HG03175 (cell line): ENCODE measurements around the gene SLC22A17.
A peak's percentile ranks its signal among the peaks of the same experiment; 100 is the strongest.

ENCODE experiments used
- ATAC-seq: cut with Tn5 transposase; IDR thresholded peaks from one replicate; pipeline ENCODE4 v1.9.1; 2021; ENCODE audit warnings: mild to moderate bottlenecking, moderate library complexity; ENCODE audit not compliant: unreplicated experiment

SLC22A17 gene

DNA sequence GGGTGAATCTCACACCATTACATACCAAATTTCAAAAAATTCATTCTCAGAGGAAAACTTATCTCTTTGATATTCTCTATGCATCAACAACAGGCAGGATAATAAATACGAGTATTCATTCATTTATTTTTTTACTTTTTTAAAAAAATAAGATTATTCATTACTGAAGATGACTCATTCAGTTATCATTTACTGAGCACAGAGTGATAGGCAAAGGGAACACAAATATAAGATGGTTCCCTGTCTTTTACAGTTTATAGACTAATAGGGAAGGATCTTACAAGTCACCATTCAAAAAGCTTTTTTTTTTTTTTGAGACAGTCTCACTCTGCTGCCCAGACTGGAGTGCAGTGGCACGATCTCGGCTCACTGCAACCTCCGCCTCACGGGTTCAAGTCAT is 36.4 kb downstream of the SLC22A17 start:
- ATAC-seq, result no peak

DNA sequence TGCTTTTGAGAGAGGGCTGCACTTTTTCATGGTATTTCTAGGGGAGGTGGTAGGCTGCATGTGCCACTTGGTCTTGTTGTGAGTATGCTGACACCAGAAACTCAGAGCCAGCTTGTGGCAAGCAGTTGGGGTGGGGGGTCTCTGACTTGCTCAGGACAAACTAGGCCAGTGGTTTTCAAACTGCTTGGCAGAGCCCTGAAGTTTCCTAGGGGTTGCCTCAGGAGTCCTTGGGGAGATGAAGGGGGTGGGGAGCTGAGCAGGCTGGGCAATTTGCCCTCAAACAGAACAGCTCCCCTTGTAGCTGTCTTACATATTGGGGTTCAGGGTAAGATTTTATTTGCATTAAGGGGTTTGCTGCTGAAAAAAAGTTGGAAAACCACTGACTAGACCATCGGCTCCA is 42.1 kb downstream of the SLC22A17 start:
- no peak for ATAC-seq

DNA sequence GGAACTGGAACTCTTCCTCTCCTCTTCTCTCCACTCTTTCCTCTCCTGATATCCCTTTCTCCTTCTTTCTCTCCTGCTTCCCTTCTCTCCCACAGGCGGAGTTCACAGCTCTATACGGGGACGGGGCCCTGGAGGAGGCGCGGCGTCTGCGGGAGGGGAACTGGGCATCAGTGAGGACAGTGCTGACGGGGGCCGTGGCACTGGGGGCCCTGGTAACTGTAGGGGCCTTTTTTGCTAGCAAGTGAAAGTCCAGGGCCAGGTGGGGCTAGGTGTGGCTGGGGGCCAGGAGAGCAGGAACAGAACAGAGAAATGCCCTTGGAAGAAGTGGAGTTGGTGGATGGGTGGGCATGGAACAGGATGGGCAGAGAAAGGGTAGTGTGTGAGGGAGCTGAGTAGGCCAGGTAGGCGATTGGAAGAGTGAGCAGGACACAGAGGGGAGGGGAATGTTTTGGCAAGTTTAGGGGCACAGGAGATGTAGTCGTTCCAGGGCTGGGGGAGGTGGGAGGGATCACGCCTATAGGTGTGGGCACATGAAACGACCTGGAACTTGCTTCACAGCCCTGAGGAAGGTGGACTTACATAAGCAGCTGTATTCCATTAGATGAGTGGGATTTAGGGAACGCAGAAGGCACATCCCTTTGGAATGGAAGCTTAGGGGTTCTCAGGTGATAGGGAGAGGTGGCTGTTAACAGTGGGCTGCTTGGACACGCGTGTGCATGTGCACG is 43.8 kb downstream of the SLC22A17 start:
- no peak for ATAC-seq

DNA sequence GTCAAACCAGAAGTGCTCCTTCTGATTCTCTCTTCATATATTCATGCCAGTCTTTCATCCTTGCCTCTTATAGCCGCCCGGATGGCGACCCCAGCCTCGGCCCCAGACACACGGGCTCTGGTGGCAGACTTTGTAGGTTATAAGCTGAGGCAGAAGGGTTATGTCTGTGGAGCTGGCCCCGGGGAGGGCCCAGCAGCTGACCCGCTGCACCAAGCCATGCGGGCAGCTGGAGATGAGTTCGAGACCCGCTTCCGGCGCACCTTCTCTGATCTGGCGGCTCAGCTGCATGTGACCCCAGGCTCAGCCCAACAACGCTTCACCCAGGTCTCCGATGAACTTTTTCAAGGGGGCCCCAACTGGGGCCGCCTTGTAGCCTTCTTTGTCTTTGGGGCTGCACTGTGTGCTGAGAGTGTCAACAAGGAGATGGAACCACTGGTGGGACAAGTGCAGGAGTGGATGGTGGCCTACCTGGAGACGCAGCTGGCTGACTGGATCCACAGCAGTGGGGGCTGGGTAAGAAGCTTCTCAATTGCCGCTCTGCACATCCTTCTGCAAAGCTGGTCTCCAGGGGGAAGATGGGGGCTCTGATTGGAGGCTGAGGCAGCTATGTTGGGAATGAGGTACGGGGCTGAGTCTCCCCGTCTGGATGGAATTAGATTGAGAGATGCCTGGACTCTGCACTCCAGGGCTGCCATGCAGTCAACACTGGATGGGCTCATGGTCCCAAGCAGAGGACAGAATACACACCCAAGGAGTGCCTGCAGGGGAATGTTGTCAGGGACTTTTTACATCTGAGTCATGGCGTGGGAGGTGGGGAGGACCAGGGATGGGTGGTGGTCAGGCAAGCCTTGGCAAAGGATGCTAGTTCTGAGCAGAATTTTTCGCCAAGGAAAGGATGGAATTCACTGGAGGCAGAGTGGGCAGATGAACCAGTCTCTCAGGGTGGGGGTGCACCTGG is 44.7 kb downstream of the SLC22A17 start:
- ATAC-seq, result no peak

DNA sequence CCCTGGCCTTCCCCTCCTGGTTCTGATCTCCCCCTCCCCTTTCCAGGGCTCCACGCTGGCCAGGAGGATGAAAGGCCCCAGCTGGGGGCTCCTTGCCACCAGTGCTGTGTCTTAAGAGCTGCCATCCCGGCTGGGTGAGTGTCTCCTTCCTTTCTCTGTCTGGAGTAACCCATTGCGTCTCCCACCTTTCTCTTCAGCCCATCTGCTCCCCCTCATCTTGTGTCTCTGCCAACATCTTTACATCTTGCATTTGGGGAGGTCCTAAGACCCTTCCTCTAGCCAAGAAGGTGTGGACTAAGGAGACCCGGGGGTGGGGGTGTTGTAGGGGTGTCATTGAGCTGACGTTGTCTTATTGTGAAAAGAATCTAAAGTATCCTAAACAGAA is 45.5 kb downstream of the SLC22A17 start:
- no peak for ATAC-seq

DNA sequence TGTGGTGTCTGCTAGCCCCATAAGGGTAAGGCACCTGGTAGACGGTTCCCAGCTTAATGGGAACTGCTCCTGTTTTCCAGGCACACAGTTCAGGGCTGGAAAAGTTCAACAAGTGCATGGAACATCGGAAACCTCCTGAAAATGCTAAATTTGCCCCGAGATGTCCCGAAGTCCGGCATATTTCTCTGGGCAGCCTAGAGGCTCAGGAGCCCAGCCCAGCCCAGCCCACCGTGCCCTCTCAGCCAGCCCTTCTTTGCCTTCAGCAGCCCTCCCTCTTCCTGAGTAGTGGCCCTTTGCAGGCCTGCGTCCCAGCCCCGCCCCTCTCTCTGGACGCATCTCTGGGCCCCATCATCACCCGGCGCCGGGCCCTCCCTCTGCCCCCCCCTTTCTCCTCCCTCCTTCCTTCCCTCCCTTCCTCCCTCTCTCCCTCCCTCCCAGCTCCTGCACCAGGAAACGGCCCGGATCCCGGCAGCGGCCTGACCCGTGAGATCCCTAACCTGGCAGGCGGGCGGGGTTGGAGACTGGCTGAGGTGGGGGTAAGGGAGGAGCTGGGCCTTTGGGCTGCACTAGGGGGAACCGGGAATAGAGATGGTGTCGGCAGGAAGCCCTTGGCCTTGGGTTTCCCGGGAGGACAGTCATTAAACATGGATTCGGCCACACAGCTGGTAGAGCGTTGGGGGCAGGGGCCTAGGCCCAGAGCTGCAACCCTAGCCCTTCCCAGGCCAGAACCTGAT is 46.1 kb downstream of the SLC22A17 start, which contains the start of gene BCL2L2:
Gene BCL2L2, plus strand, starts transcription at position 422 of the 734 bp plus-strand sequence. CDS start 935 bp downstream, outside the sequence.
- ATAC-seq, result no peak

DNA sequence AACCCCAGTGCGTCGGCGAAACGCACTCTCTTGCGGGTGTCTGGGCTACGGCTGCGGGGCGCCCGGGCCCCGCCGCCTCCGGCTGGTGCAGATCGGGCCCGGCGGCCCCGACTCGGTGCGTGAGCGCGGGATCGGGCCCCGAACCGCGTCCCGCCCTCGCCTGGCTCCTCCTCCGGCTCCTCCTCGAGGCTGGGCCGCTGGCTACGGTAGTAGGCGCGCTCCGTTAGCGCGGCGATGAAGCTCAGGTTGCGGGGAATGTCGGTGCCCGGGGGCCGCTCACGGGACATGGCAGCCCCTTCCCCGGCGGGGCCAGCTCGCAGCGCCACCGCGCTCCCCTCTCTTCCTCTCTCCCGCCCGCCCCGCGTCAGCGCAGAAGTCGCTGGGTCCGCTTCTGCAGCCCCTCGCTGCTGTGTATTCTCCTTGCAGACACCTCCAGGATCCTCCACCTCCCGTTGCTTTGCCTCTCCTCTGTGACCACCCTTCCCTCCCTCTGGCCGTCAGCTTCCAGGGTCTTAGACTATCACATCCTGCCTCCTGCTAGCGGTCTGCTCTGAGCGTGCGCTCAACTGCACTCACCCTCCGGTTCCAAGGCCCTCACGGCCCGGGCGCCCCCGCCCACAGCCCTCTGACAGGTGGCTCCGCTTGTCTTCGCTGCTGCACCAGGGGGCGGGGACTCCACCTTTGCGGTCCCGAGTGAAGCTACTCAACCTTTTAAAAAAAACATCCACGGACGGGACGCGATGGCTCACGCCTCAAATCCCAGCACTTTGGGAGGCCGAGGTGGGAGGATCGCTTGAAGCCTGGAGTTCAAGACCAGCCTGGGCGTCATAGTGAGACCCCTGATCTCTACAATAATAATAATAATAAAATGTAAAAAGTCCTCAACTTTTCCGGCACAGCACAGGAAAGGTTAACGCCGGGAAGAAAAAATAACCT is 50.1 kb downstream of the SLC22A17 start, which contains the start of gene PPP1R3E:
Gene PPP1R3E, minus strand, starts transcription at position 570 of the 936 bp plus-strand sequence. Its CDS starts 283 bp downstream, at position 287.
- peak; percentile 37 for ATAC-seq

DNA sequence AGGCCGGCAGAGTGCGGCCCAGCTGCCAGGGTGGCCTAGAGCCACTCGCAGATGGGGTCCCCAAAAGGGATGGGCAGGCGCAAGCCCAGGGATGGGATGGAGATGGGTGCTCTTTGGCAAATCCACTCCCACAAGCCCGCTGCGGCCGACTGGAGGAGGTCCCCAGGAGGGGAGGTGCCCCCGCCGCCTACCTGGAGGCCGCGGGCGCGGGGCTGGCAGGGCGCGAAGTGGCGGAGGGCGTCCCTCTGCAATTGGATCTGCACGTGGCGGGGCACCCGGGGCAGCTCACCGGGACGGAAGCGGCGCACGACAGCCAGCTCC is 50.8 kb downstream of the SLC22A17 start:
- peak; percentile 18 for ATAC-seq

DNA sequence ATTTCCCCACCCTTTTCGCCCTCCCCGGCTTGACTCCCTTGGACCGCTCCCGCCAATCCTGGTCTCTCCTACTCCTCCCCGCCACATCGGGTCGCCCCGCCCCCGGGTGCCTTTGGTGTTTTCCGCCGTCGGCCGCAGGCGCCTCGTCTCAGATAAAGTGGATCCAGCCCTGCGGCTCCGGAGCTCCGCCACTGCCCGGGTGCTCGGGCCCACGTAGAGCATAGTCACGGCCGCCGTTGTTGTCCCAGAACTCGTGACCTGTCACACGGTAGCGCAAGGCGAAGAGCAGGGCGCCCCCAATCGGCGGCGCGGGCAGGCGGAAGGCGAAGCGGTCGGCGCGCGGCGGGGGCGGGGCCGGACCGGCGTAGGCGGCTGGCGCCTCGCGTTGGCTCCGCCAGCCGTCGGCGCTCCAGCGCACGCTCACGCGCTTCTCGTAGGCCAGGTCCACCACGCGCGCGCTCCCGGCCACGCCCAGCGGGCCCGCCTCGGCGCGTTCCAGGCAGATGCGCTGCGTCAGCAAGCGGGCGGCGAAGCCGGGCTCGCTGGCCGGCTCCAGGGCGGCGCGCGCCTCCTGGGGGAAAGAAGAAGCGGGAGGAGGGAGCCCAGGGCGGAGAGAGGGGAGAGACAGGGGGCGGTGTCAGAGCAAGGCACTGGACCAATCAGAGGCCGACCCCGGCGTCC is 51.3 kb downstream of the SLC22A17 start:
- ATAC-seq, result peak; percentile 83

DNA sequence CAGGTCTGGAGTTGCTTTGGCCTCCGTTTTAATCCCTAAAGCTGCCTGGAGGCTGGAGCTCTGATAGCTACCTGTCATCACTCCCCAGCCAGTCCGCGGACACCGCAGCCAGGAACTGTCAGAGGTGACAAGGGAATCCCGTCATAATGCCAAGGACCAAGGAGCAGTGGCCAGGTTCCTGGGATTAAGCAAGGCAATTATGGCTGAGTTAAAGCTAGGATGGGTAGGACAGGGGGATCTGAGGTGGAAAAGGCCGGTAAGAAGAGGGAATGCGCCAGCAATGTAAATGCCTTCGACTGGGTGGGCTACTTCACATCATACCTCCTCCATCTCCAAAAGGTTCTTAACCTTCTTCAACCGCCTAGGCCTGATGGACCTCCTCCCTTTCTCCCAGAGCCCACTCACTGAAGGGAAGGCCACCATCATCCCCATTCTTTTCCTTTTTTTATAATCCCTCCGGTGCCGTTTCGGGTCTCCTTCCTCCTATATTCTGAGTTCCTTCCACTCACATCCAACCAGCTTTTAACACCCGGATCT is 51.9 kb downstream of the SLC22A17 start:
- ATAC-seq, result no peak

DNA sequence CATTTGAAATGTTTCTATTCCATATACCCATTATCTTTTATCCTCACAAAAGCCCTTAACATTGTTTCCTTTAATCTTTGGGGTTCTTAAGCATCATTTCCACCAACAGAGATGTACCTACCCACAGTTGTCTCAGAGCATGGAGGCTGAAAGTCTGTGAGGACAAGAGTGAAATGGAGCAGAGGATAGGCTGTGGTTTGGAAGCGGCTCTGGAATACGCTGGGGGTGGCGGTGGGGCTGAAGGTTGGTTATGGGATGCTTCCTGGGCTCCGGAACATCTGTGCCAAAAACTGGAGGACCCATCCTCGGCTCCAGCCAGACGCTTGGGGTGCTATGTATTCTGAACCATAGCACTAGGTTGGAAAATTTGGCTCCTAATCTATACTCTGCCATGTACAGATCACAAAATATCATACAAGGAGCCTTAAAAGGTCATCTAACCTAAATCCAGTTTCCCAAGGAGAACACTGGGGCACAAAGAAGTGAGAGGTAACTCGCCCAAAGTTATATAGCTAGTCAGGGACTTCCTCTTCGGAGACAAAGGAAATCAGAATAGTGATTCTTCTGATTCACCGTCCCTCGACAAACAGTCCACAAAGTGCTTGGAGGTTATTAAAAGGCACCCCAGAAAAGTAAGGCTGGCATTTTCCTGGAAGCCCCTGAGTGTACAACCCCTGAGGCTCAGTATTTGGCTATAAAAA is 52.6 kb downstream of the SLC22A17 start:
- no peak for ATAC-seq

DNA sequence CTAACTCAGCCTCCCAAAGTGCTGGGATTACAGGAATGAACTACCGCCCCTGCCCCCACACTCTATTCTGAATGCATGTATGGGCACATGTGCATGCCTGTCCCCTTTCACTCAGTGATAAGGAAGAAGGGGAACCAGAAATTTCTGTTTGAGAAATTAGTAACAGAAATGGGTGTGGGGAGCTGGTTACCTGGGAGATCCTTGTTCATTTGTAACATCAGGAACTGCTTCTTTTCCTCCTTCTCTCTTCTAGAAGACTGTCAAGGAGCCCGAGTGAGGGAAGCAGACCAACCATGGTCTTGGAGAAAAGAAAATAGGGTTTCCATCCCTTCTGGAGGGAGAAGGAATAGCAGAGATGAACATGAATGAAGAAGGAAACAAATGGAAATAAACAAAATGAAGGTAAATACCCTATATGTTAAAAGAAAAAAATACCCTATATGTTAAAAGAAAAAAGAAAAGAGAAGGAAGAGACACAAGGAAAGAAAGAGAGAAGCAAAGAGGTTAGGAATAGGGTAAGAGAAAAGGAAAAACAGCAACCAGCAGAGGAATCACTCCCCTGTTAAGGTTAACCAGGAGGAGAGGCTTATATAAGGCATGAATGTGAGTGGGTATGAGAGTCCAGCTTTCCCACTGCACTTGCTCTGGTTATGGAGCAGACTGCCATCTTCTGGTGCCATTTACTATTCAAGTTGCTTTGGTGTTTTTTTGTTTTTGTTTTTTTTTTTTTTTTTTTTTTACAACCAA is 53.3 kb downstream of the SLC22A17 start:
- ATAC-seq, result no peak

DNA sequence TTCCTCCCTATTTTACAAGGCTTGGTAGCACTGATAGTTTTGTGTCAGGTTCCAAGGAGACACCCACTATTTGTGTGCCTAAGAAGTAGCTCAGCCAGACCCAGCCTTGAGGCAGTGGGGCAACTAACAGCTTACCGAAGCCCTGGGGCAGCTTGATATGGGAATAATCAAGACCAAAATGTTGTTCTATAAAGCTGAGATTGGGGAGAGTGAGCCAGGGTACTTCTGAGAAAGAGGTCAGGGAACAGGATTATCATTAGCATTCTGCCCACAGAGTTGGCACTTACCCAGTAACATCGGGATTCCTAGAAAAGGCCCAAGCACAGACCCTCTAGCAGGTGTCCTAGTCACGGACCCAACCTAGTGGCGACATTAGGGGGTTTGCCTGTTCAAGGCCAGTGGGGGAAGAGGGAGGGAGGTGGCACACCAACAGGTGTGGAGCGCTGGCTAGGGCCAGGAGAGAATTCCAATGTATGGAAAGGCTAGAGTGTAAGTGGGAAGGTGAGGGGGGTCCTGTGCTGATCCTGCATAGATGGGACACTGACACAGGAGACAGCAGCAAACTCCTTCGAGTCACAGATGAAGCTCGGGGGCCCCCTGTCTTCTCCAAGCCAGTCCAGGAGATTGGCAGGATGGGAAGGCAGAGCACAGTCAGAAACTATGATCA is 54.9 kb downstream of the SLC22A17 start:
- no peak for ATAC-seq

DNA sequence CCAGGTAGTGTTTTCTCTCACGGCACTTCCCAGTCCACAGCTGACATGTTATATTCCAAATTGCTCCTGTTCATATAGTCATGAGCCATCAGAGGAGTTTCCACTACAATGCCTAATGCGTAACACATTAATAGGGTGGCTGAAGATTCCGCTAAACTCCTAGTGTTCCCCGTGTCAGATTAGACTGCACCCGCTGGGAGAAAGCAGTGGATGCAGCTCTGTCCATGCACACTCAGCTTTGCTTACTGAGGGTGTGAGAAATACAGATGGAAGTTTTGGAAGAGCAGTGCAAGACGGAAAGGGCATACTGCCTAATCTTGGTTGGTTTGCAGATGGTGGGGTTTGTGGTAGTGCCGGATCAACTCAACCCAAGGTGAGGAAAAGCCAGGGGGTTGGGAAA is 55.6 kb downstream of the SLC22A17 start:
- ATAC-seq, result no peak
